ENCODE data around the gene SEMA4D. TPM values are rescaled to one million over a fixed set of nuclear protein-coding genes. Genes with fewer than 3 reads are reported as not detected.

SEMA4D gene
- total and polyA plus RNA-seq, 2 experiments from 2014 or later = 9.4 to 10.4 TPM

DNA sequence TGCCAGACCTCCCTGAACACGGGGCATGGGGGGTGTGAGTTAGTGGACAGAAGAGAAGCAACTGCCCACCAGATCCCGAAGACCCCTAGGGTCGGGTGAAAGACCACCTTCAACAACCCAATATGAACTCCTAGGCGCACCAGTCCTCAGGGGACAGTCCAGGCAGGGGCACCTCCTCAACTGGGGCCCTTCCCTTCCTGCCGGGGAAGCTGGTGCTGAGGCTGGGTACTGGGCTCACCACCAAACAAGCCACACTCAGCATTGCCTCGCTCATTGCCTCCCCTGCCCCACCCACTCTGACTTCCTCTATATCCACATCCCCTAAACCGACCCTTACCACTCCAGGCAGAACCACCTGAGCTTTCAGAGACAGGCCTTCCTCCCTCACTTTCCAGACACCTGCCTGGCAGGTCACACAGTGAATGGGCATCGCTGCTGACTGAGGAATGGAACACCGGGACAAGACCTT is 42.5 kb downstream of the SEMA4D start:
- Histone ChIP-seq H3K27ac (no peak overlapping the region), H4K20me1 (ENCODE audit: insufficient read depth, poor library complexity, severe bottlenecking) (no peaks in the 10 kb centered on the region), H2AFZ (no peak overlapping the region), H3K9me3 (ENCODE audit: low read depth) (no peaks in the 10 kb centered on the region), H3K4me1 (ENCODE audit: insufficient read depth) (no peaks in the 10 kb centered on the region), H3K9me2 (replicated peaks; ENCODE audit: insufficient read depth) (no peaks in the 10 kb centered on the region), H3K36me3 (replicated peaks; ENCODE audit: insufficient read depth, low read depth) (no peaks in the 10 kb centered on the region), H3K4me3 (no peak overlapping the region), H3K27me3 (no peaks in the 10 kb centered on the region), H3K79me2 (no peaks in the 10 kb centered on the region), H3K4me2 (no peak overlapping the region)
- TF ChIP-seq EZH2 (IDR thresholded peaks at IDR 0.05; ENCODE audit: borderline replicate concordance) (no peak), EZH2phosphoT487 (IDR thresholded peaks at IDR 0.05; ENCODE audit: low read depth, severe bottlenecking, unreplicated experiment) (no peak)
- TF ChIP-seq, protein P1, sequence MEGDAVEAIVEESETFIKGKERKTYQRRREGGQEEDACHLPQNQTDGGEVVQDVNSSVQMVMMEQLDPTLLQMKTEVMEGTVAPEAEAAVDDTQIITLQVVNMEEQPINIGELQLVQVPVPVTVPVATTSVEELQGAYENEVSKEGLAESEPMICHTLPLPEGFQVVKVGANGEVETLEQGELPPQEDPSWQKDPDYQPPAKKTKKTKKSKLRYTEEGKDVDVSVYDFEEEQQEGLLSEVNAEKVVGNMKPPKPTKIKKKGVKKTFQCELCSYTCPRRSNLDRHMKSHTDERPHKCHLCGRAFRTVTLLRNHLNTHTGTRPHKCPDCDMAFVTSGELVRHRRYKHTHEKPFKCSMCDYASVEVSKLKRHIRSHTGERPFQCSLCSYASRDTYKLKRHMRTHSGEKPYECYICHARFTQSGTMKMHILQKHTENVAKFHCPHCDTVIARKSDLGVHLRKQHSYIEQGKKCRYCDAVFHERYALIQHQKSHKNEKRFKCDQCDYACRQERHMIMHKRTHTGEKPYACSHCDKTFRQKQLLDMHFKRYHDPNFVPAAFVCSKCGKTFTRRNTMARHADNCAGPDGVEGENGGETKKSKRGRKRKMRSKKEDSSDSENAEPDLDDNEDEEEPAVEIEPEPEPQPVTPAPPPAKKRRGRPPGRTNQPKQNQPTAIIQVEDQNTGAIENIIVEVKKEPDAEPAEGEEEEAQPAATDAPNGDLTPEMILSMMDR (IDR thresholded peaks at IDR 0.05; ENCODE audit: poor library complexity) = no peak
- WGBS (ENCODE audit: low lambda C conversion rate, missing lambda C conversion rate) = 94% methylated on average over 9 of the region's 9 CpGs
- DNase-seq (ENCODE audit: low spot score) = no peak

DNA sequence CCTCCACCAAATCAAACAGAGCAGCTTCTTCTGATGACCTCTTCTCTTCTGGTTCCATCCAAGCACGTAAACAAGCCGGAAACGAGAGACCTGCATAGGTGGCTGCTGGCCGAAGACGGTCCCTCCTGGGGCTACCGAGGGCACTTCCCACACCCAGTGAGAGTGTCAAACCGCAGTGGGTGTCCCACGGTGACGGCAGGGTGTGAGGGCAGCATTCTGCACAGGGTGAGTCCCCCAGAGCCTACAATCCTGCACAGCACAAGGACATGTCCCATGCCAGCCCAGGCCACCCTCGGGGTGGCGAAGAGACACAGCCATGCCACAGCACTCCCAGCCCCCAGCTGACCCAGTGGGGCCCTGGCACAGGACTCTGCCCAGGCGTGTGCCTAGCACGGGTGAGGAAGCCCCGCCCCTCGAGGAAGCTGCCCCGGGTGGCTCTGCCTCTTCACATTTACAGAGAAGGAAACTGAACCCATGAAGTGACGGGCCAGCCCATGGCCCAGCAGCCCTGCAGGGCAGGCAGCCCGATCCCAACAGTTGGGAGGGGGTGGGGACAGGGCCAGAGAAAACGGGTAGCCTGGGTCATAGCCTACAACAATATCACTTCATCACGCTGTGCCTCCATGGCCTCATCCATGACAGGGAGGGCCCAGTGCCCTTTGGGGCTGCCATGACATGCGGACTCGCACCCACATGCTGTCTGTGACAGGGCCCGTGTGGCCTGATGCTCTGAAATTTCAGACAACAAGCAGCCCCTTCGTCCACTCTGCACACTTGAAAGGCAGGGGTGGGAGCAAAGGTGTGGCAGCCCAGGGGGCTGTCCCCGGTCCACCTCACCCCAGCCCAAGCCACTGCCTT is 43.2 kb downstream of the SEMA4D start:
- Histone ChIP-seq H3K4me1 (ENCODE audit: insufficient read depth) (no peaks in the 10 kb centered on the region), H3K9me3 (ENCODE audit: low read depth) (no peaks in the 10 kb centered on the region), H3K27me3 (no peaks in the 10 kb centered on the region), H3K4me2 (no peak overlapping the region), H2AFZ (no peak overlapping the region), H3K36me3 (replicated peaks; ENCODE audit: insufficient read depth, low read depth) (no peaks in the 10 kb centered on the region), H3K79me2 (no peaks in the 10 kb centered on the region), H3K4me3 (no peak overlapping the region), H3K9me2 (replicated peaks; ENCODE audit: insufficient read depth) (no peaks in the 10 kb centered on the region), H3K27ac (no peak overlapping the region), H4K20me1 (ENCODE audit: insufficient read depth, poor library complexity, severe bottlenecking) (no peaks in the 10 kb centered on the region)
- no peak for TF ChIP-seq EZH2phosphoT487 (IDR thresholded peaks at IDR 0.05; ENCODE audit: low read depth, severe bottlenecking, unreplicated experiment)
- TF ChIP-seq, protein P1 (IDR thresholded peaks at IDR 0.05; ENCODE audit: poor library complexity) = no peak
- TF ChIP-seq EZH2 (IDR thresholded peaks at IDR 0.05; ENCODE audit: borderline replicate concordance) = no peak
- 94% methylated on average over 25 of the region's 25 CpGs for WGBS (ENCODE audit: low lambda C conversion rate, missing lambda C conversion rate)
- DNase-seq (ENCODE audit: low spot score) = no peak

GRCh38 chr9:89453452-89453851 is 44.5 kb downstream of the SEMA4D start:
- no peak overlapping the region for H3K4me2 ChIP-seq
- no peaks in the 10 kb centered on the region for H3K9me3 ChIP-seq (ENCODE audit: low read depth)
- no peaks in the 10 kb centered on the region for H3K79me2 ChIP-seq
- H3K36me3 ChIP-seq (replicated peaks; ENCODE audit: insufficient read depth, low read depth) = no peaks in the 10 kb centered on the region
- no peaks in the 10 kb centered on the region for H4K20me1 ChIP-seq (ENCODE audit: insufficient read depth, poor library complexity, severe bottlenecking)
- DNase-seq (ENCODE audit: low spot score) = no peak
- no peaks in the 10 kb centered on the region for H3K4me1 ChIP-seq (ENCODE audit: insufficient read depth)
- no peaks in the 10 kb centered on the region for H3K9me2 ChIP-seq (replicated peaks; ENCODE audit: insufficient read depth)
- H3K27me3 ChIP-seq = no peaks in the 10 kb centered on the region
- WGBS (ENCODE audit: low lambda C conversion rate, missing lambda C conversion rate) = 94% methylated on average over 10 of the region's 11 CpGs
- TF ChIP-seq, protein P1 (IDR thresholded peaks at IDR 0.05; ENCODE audit: poor library complexity) = no peak
- no peak for TF ChIP-seq EZH2 (IDR thresholded peaks at IDR 0.05; ENCODE audit: borderline replicate concordance)
- no peak for TF ChIP-seq EZH2phosphoT487 (IDR thresholded peaks at IDR 0.05; ENCODE audit: low read depth, severe bottlenecking, unreplicated experiment)
- no peak overlapping the region for H3K27ac ChIP-seq
- no peak overlapping the region for H3K4me3 ChIP-seq
- H2AFZ ChIP-seq = no peak overlapping the region
